LNCAP (cell line): ENCODE results near the gene FPR1.

Experiments
- CTCF ChIP-seq: fragments of 450-650 bp; IDR thresholded peaks from 2 replicates; pipeline ENCODE4 v1.5.1; 2017; ENCODE audit warnings: mild to moderate bottlenecking

The FPR1 gene

GRCh38 chr19:51794885-51795490 is 43.3 kb upstream of the FPR1 start, which contains the start of gene FPR3:
Gene FPR3 (plus strand): TSS chr19:51795157. CDS start chr19:51823749, 28,592 bp downstream.
- TF ChIP-seq CTCF, result no peak

- no peak for TF ChIP-seq CTCF
Measured at GRCh38 chr19:51793994-51794393, 42.3 kb upstream of the FPR1 start.

DNA sequence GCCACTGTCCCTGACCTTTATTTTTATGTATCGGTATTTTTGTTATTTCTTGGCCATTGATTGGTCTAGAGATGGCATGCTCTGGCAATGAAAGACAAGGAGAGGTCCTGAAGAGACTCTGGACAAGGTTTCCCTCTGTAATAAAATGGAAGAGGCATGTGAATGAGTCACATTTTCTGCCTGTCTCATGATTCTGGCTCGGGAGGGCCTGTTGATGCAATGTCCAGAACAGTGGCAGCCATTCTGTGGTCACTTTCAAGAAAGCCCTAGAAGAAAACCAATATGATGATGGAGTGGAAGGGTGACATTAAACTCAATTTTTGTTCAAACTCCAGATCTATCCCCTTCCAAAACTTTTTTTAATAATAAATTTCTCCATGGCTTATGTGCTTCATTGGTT is 41.3 kb upstream of the FPR1 start:
- no peak for TF ChIP-seq CTCF

DNA sequence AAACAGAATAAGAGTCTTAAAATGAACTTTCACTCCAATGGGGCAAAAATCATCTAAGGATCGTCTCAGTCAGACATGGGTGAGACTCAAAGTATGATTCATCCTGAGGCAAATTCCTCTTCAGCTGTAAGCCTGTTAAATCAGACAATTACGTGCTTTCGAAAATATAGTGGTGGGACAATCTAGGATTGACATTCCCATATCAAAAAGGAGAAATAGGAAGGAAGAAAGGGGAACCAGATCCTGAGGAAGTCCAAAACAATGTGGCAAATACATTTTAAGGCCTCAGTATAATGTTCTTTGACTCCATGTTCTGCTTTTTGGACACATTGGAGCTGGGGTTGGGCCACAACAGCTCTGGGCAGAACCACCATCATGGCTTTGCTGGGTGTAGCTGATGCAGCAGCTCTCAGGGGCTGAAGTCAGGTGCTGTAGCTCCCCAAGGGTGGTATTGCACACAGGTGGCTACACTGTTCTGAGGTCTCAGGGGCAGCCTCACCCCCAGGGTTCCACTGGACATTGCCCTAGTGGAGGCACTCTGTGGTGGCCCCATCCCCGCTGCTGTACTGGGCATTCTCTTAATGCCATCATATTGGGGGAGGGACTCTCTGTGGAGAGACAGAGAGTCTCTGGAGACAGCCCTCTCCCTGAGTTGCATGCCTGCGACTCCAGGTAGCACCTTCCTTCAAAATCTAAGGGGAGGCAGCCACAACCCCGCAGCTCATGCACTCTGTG is 37.5 kb upstream of the FPR1 start:
- TF ChIP-seq CTCF, result no peak

DNA sequence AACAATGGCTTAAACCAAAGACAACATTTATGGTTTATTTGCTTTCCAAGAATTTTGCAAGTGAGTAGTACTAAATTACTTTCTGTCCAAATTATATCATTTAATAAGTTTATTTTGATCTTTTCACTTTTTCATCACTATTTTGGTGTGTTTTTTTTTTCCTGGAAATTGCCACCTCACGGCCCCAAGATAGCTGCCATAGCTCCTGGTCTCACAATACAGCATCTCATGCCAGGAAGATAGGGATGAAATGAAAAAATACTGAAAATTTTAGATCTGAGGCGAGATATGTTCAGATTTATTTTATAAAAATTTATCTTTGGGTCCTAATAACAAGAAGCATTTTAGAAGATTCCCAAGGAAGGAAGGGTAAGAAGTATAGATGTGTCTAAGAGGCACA is 36.4 kb upstream of the FPR1 start:
- no peak for TF ChIP-seq CTCF

- TF ChIP-seq CTCF, result no peak
Measured at GRCh38 chr19:51786646-51787494, 35.2 kb upstream of the FPR1 start.

DNA sequence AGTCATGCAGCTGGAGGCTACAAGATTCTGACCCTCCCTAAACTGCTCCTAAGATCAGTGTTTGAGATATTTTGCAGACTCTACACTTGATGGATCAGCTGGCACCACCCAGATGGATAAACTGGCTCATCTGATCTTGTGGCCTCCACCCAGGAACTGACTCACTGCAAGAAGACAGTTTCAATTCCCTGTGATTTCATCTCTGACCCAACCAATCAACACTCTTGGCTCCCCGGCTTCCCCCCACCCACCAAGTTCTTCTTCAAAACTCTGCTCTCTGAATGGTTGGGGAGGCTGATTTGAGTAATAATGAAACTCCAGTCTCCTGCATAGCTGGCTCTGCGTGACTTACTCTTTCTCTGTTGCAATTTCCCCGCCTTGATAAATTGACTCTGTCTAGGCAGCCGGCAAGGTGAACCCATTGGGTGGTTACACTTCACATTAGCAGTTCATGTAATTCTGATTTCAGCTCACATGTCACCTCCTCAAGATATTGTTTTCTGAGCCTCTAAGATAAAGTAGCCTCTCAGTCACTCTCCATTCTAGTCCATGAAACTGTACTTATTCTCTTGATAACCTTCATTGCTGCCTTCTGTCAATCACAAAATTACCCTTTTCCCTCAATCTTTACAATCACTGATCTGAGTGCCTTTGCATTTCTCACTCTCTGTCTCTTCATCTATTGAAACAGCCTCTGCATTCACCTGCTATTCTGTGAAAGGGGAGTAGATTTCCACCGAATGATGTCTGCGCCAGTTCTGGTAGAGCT is 33.4 kb upstream of the FPR1 start:
- TF ChIP-seq CTCF, result no peak
